Measurements from ENCODE around the gene NR2F2.
A peak's percentile ranks its signal among the peaks of the same experiment; 100 is the strongest.

NR2F2 gene

GRCh38 chr15:96358821-96359615, 28.5 kb downstream of the NR2F2 start:
- Mint-ChIP-seq H3K27ac (ENCODE audit: low read depth) (no peak overlapping the region), H3K36me3 (ENCODE audit: insufficient read depth) (peaks cover 21% of the 10 kb centered on the region)
- no peak for DNase-seq (ENCODE audit: low spot score in 2 of 2)

GRCh38 chr15:96359616-96360521, 29.4 kb downstream of the NR2F2 start:
- no peaks in the 10 kb centered on the region for H3K9me3 Mint-ChIP-seq
- H3K27me3 Mint-ChIP-seq = peaks cover 45% of the 10 kb centered on the region
- ATAC-seq (replicated peaks; ENCODE audit: extremely low read depth, poor library complexity, severe bottlenecking) = no peak
- peaks cover 19% of the 10 kb centered on the region for H3K4me1 Mint-ChIP-seq
- peaks cover 21% of the 10 kb centered on the region for H3K36me3 Mint-ChIP-seq (ENCODE audit: insufficient read depth)
- no peak overlapping the region for H3K4me3 Mint-ChIP-seq
- H3K27ac Mint-ChIP-seq (ENCODE audit: low read depth) = no peak overlapping the region
- DNase-seq (ENCODE audit: low spot score in 2 of 2) = no peak

More at GRCh38 chr15:96358821-96359615, 28.5 kb downstream of the NR2F2 start:
- peaks cover 19% of the 10 kb centered on the region for H3K4me1 Mint-ChIP-seq
- H3K27me3 Mint-ChIP-seq = peaks cover 39% of the 10 kb centered on the region
- ATAC-seq (replicated peaks; ENCODE audit: extremely low read depth, poor library complexity, severe bottlenecking) = no peak
- H3K9me3 Mint-ChIP-seq = no peaks in the 10 kb centered on the region
- H3K4me3 Mint-ChIP-seq = peak overlapping the region; percentile 87

- H3K27ac Mint-ChIP-seq (ENCODE audit: low read depth) = no peak overlapping the region
These were observed 30.2 kb downstream of the NR2F2 start for GRCh38 chr15:96360581-96361308.

GRCh38 chr15:96361309-96362010, 31.0 kb downstream of the NR2F2 start:
- Mint-ChIP-seq H3K27me3 (peaks cover 59% of the 10 kb centered on the region), H3K4me3 (no peak overlapping the region), H3K9me3 (no peaks in the 10 kb centered on the region), H3K36me3 (ENCODE audit: insufficient read depth) (peaks cover 21% of the 10 kb centered on the region), H3K27ac (ENCODE audit: low read depth) (no peak overlapping the region), H3K4me1 (peaks cover 19% of the 10 kb centered on the region)
- DNase-seq (ENCODE audit: low spot score in 2 of 2) = no peak
- no peak for ATAC-seq (replicated peaks; ENCODE audit: extremely low read depth, poor library complexity, severe bottlenecking)

More at GRCh38 chr15:96360581-96361308, 30.2 kb downstream of the NR2F2 start:
- peaks cover 52% of the 10 kb centered on the region for H3K27me3 Mint-ChIP-seq
- peaks cover 21% of the 10 kb centered on the region for H3K36me3 Mint-ChIP-seq (ENCODE audit: insufficient read depth)
- peaks cover 19% of the 10 kb centered on the region for H3K4me1 Mint-ChIP-seq
- no peak for ATAC-seq (replicated peaks; ENCODE audit: extremely low read depth, poor library complexity, severe bottlenecking)
- DNase-seq (ENCODE audit: low spot score in 2 of 2) = no peak
- H3K4me3 Mint-ChIP-seq = no peak overlapping the region
- no peaks in the 10 kb centered on the region for H3K9me3 Mint-ChIP-seq

GRCh38 chr15:96362011-96362754, 31.7 kb downstream of the NR2F2 start:
- no peak overlapping the region for H3K27ac Mint-ChIP-seq (ENCODE audit: low read depth)
- no peak overlapping the region for H3K4me3 Mint-ChIP-seq
- peaks cover 65% of the 10 kb centered on the region for H3K27me3 Mint-ChIP-seq
- no peak for DNase-seq (ENCODE audit: low spot score in 2 of 2)
- no peak for ATAC-seq (replicated peaks; ENCODE audit: extremely low read depth, poor library complexity, severe bottlenecking)
- peaks cover 12% of the 10 kb centered on the region for H3K4me1 Mint-ChIP-seq
- H3K9me3 Mint-ChIP-seq = no peaks in the 10 kb centered on the region
- H3K36me3 Mint-ChIP-seq (ENCODE audit: insufficient read depth) = peaks cover 16% of the 10 kb centered on the region

GRCh38 chr15:96362755-96363651, 32.5 kb downstream of the NR2F2 start:
- Mint-ChIP-seq H3K9me3 (no peaks in the 10 kb centered on the region), H3K36me3 (ENCODE audit: insufficient read depth) (peaks cover 8% of the 10 kb centered on the region), H3K4me3 (no peak overlapping the region), H3K27ac (ENCODE audit: low read depth) (peak overlapping the region; percentile 53), H3K27me3 (peaks cover 73% of the 10 kb centered on the region), H3K4me1 (peaks cover 4% of the 10 kb centered on the region)
- ATAC-seq (replicated peaks; ENCODE audit: extremely low read depth, poor library complexity, severe bottlenecking) (no peak), DNase-seq (ENCODE audit: low spot score in 2 of 2) (no peak)

GRCh38 chr15:96363707-96364106, 33.2 kb downstream of the NR2F2 start:
- DNase-seq (ENCODE audit: low spot score in 2 of 2) (no peak), ATAC-seq (replicated peaks; ENCODE audit: extremely low read depth, poor library complexity, severe bottlenecking) (no peak)
- H3K27me3 Mint-ChIP-seq = peaks cover 80% of the 10 kb centered on the region
- no peaks in the 10 kb centered on the region for H3K4me1 Mint-ChIP-seq
- H3K27ac Mint-ChIP-seq (ENCODE audit: low read depth) = no peak overlapping the region
- H3K4me3 Mint-ChIP-seq = no peak overlapping the region
- H3K9me3 Mint-ChIP-seq = no peaks in the 10 kb centered on the region
- peaks cover 4% of the 10 kb centered on the region for H3K36me3 Mint-ChIP-seq (ENCODE audit: insufficient read depth)

GRCh38 chr15:96365781-96366525, 35.5 kb downstream of the NR2F2 start:
- H3K36me3 Mint-ChIP-seq (ENCODE audit: insufficient read depth) = peaks cover 4% of the 10 kb centered on the region
- DNase-seq (ENCODE audit: low spot score in 2 of 2) (no peak), ATAC-seq (replicated peaks; ENCODE audit: extremely low read depth, poor library complexity, severe bottlenecking) (no peak)
- no peak overlapping the region for H3K4me3 Mint-ChIP-seq
- H3K27ac Mint-ChIP-seq (ENCODE audit: low read depth) = no peak overlapping the region
- H3K27me3 Mint-ChIP-seq = peaks cover 94% of the 10 kb centered on the region
- H3K9me3 Mint-ChIP-seq = no peaks in the 10 kb centered on the region
- H3K4me1 Mint-ChIP-seq = no peaks in the 10 kb centered on the region

GRCh38 chr15:96366526-96366877, 36.0 kb downstream of the NR2F2 start:
- Mint-ChIP-seq H3K4me1 (no peaks in the 10 kb centered on the region), H3K4me3 (no peak overlapping the region), H3K9me3 (no peaks in the 10 kb centered on the region), H3K27me3 (peaks cover 94% of the 10 kb centered on the region), H3K36me3 (ENCODE audit: insufficient read depth) (peaks cover 4% of the 10 kb centered on the region), H3K27ac (ENCODE audit: low read depth) (no peak overlapping the region)
- DNase-seq (ENCODE audit: low spot score in 2 of 2) = no peak
- ATAC-seq (replicated peaks; ENCODE audit: extremely low read depth, poor library complexity, severe bottlenecking) = no peak

GRCh38 chr15:96367311-96368200, 37.1 kb downstream of the NR2F2 start:
- H3K27me3 Mint-ChIP-seq = peaks cover 91% of the 10 kb centered on the region
- H3K36me3 Mint-ChIP-seq (ENCODE audit: insufficient read depth) = peaks cover under 1% of the 10 kb centered on the region
- H3K4me3 Mint-ChIP-seq = no peak overlapping the region
- H3K27ac Mint-ChIP-seq (ENCODE audit: low read depth) = no peak overlapping the region
- H3K4me1 Mint-ChIP-seq = no peaks in the 10 kb centered on the region
- H3K9me3 Mint-ChIP-seq = no peaks in the 10 kb centered on the region
- DNase-seq (ENCODE audit: low spot score in 2 of 2) (no peak), ATAC-seq (replicated peaks; ENCODE audit: extremely low read depth, poor library complexity, severe bottlenecking) (no peak)
